H9 (cell line): ENCODE data around the gene CYP2R1. TPM values are rescaled to one million over a fixed set of nuclear protein-coding genes. Genes with fewer than 3 reads are reported as not detected.

ENCODE experiments used
- DNase-seq: peaks from one replicate; pipeline ENCODE4 v3.0.0-alpha.2; 2017
- H2AFZ ChIP-seq: one replicate; pipeline ENCODE4 v1.6.1; 2013; ENCODE audit warnings: mild to moderate bottlenecking, low read length, control low read depth, moderate library complexity
- H2AK5ac ChIP-seq: 2 replicates; pipeline ENCODE4 v1.6.1; 2013; ENCODE audit warnings: low read length, control low read depth, mixed read lengths; ENCODE audit not compliant: insufficient read length
- H2BK120ac ChIP-seq: one replicate; pipeline ENCODE4 v1.6.1; 2013; ENCODE audit warnings: low read depth, mild to moderate bottlenecking, low read length, control low read depth, inconsistent platforms; ENCODE audit not compliant: poor library complexity, severe bottlenecking
- H2BK12ac ChIP-seq: 2 replicates; pipeline ENCODE4 v1.6.1; 2013; ENCODE audit warnings: low read length, control low read depth, mixed read lengths, low read depth; ENCODE audit not compliant: insufficient read length
- H2BK15ac ChIP-seq: 2 replicates; pipeline ENCODE4 v1.6.1; 2013; ENCODE audit warnings: low read depth, low read length, control low read depth
- H2BK20ac ChIP-seq: one replicate; pipeline ENCODE4 v1.6.1; 2013; ENCODE audit warnings: low read depth, mild to moderate bottlenecking, low read length, control low read depth, inconsistent platforms; ENCODE audit not compliant: poor library complexity, severe bottlenecking
- H2BK5ac ChIP-seq: 2 replicates; pipeline ENCODE4 v1.6.1; 2013; ENCODE audit warnings: low read length, control low read depth, mixed read lengths; ENCODE audit not compliant: insufficient read length
- H3K14ac ChIP-seq: 2 replicates; pipeline ENCODE4 v1.6.1; 2013; ENCODE audit warnings: low read length, control low read depth; ENCODE audit not compliant: insufficient read depth
- H3K18ac ChIP-seq: 2 replicates; pipeline ENCODE4 v1.6.1; 2013; ENCODE audit warnings: low read depth, mild to moderate bottlenecking, mixed read lengths, low read length, control low read depth; ENCODE audit not compliant: insufficient read length
- H3K23ac ChIP-seq: 2 replicates; pipeline ENCODE4 v1.6.1; 2013; ENCODE audit warnings: low read length, control low read depth, mixed read lengths, low read depth; ENCODE audit not compliant: insufficient read length
- H3K23me2 ChIP-seq: 2 replicates; pipeline ENCODE4 v1.6.1; 2013; ENCODE audit warnings: low read depth, mild to moderate bottlenecking, mixed read lengths, low read length, control low read depth; ENCODE audit not compliant: insufficient read length, poor library complexity, severe bottlenecking
- H3K27ac ChIP-seq: 2 replicates; pipeline ENCODE4 v1.5.1; 2013; ENCODE audit warnings: low read length, control low read depth, mixed read lengths, low read depth; ENCODE audit not compliant: insufficient read length
- H3K27me3 ChIP-seq: 2 replicates; pipeline ENCODE4 v1.6.1; 2013; ENCODE audit warnings: low read length, control low read depth, inconsistent platforms; ENCODE audit not compliant: insufficient read depth
- H3K4ac ChIP-seq: 2 replicates; pipeline ENCODE4 v1.6.1; 2013; ENCODE audit warnings: low read depth, mild to moderate bottlenecking, control low read depth, inconsistent platforms, low read length, moderate library complexity
- H3K4me1 ChIP-seq: 2 replicates; pipeline ENCODE4 v1.6.1; 2013; ENCODE audit warnings: low read length, control low read depth, inconsistent platforms; ENCODE audit not compliant: insufficient read depth
- H3K4me2 ChIP-seq: 2 replicates; pipeline ENCODE4 v1.6.1; 2013; ENCODE audit warnings: low read length, control low read depth, mixed read lengths; ENCODE audit not compliant: insufficient read length, insufficient read depth
- H3K56ac ChIP-seq: 2 replicates; pipeline ENCODE4 v1.6.1; 2013; ENCODE audit warnings: low read depth, mild to moderate bottlenecking, mixed read lengths, low read length, control low read depth; ENCODE audit not compliant: insufficient read length
- H3K79me1 ChIP-seq: 2 replicates; pipeline ENCODE4 v1.6.1; 2013; ENCODE audit warnings: low read depth, mild to moderate bottlenecking, moderate library complexity, low read length, control low read depth, inconsistent platforms; ENCODE audit not compliant: insufficient read depth, poor library complexity, severe bottlenecking
- H3K79me2 ChIP-seq: 2 replicates; pipeline ENCODE4 v1.6.1; 2013; ENCODE audit warnings: low read length, control low read depth, inconsistent platforms; ENCODE audit not compliant: insufficient read depth
- H3K9ac ChIP-seq: 2 replicates; pipeline ENCODE4 v1.6.1; 2013; ENCODE audit warnings: low read length, control low read depth, mixed read lengths; ENCODE audit not compliant: insufficient read length; ENCODE audit errors: extremely low read depth
- H3K9me3 ChIP-seq: one replicate; pipeline ENCODE4 v1.6.1; 2013; ENCODE audit warnings: low read depth, low read length, inconsistent platforms; ENCODE audit not compliant: control insufficient read depth
- H3T11ph ChIP-seq: one replicate; pipeline ENCODE4 v1.6.1; 2013; ENCODE audit warnings: mild to moderate bottlenecking, low read length, control low read depth, inconsistent platforms
- H4K20me1 ChIP-seq: one replicate; pipeline ENCODE4 v1.6.1; 2013; ENCODE audit not compliant: control insufficient read depth, insufficient read length, insufficient read depth
- H4K5ac ChIP-seq: 2 replicates; pipeline ENCODE4 v1.6.1; 2013; ENCODE audit warnings: low read depth, mild to moderate bottlenecking, mixed read lengths, low read length, control low read depth; ENCODE audit not compliant: insufficient read length
- H4K8ac ChIP-seq: replicated peaks from 2 replicates; pipeline ENCODE4 v1.6.1; 2013; ENCODE audit warnings: low read length, control low read depth, mixed read lengths, low read depth; ENCODE audit not compliant: insufficient read length
- H4K91ac ChIP-seq: 2 replicates; pipeline ENCODE4 v1.6.1; 2013; ENCODE audit warnings: low read depth, mild to moderate bottlenecking, moderate library complexity, mixed read lengths, low read length, control low read depth; ENCODE audit not compliant: insufficient read length
- H3K27ac Mint-ChIP-seq, 3 experiments: 2 replicates in 2 of 3; 3 replicates in 1 of 3; pipeline ENCODE4 v1.8.0; 2020 to 2021; ENCODE audit warnings: mixed read lengths in 3 of 3, mild to moderate bottlenecking in 1 of 3, moderate library complexity in 1 of 3
- H3K27me3 Mint-ChIP-seq: 2 replicates; pipeline ENCODE4 v1.8.0; 2021; ENCODE audit warnings: low read depth, mild to moderate bottlenecking, moderate library complexity, mixed read lengths
- H3K36me3 Mint-ChIP-seq, 3 experiments: 2 replicates in 2 of 3; 3 replicates in 1 of 3; pipeline ENCODE4 v1.8.0; 2020 to 2021; ENCODE audit warnings: low read depth in 3 of 3, mixed read lengths in 3 of 3; ENCODE audit not compliant: insufficient read depth in 1 of 3
- H3K4me1 Mint-ChIP-seq, 2 experiments: 2 replicates each; pipeline ENCODE4 v1.8.0; 2020; ENCODE audit warnings: mixed read lengths in 2 of 2
- H3K4me3 Mint-ChIP-seq, 2 experiments: 2 replicates in 1 of 2; 3 replicates in 1 of 2; pipeline ENCODE4 v1.8.0; 2020 to 2021; ENCODE audit warnings: mild to moderate bottlenecking in 2 of 2, mixed read lengths in 2 of 2, moderate library complexity in 1 of 2
- H3K9me3 Mint-ChIP-seq, 2 experiments: 2 replicates in 1 of 2; 3 replicates in 1 of 2; pipeline ENCODE4 v1.8.0; 2020; ENCODE audit warnings: mild to moderate bottlenecking in 2 of 2, mixed read lengths in 2 of 2, moderate library complexity in 1 of 2
- CTCF ChIP-seq: fragments of 200-600 bp; sonication (generic); conservative IDR thresholded peaks from 3 replicates; pipeline ENCODE4 v1.8.0; 2021; ENCODE audit warnings: antibody characterized with exemption, mild to moderate bottlenecking
- WGBS: extraction: QIAGEN DNeasy Blood & Tissue Kit; methylation state at CpG from one replicate; pipeline ENCODE4 v1.1.7; 2013; ENCODE audit warnings: missing lambda C conversion rate, low lambda C conversion rate, mixed read lengths; ENCODE audit not compliant: insufficient read length; ENCODE audit errors: extremely low coverage; 5-methylcytosine and 5-hydroxymethylcytosine counted together
- total RNA-seq: library from RNA; stranded (reverse); gene quantifications from 2 replicates; pipeline ENCODE4 v1.2.1, GENCODE V29; 2021

The CYP2R1 gene
- total RNA-seq, 1 experiment from 2014 or later, result 10.3 TPM

- no peak overlapping the region for H3K18ac ChIP-seq
Measured at GRCh38 chr11:14881576-14882193, 10.3 kb downstream of the CYP2R1 start.

More at GRCh38 chr11:14881576-14882193, 10.3 kb downstream of the CYP2R1 start:
- Histone ChIP-seq H3K14ac (no peak overlapping the region), H4K20me1 (no peaks in the 10 kb centered on the region), H3K27me3 (no peaks in the 10 kb centered on the region), H3K9ac (no peak overlapping the region), H3K79me1 (no peaks in the 10 kb centered on the region), H3K4me2 (no peak overlapping the region), H2BK20ac (no peak overlapping the region), H4K91ac (no peak overlapping the region), H3K4ac (no peak overlapping the region), H2AK5ac (no peak overlapping the region), H4K5ac (no peak overlapping the region), H3K23me2 (no peaks in the 10 kb centered on the region), H3K23ac (no peak overlapping the region), H3K56ac (no peak overlapping the region), H3K9me3 (no peaks in the 10 kb centered on the region), H3K4me1 (no peaks in the 10 kb centered on the region), H3K27ac (no peak overlapping the region), H2BK15ac (no peak overlapping the region), H2BK12ac (no peak overlapping the region), H3T11ph (no peak overlapping the region), H3K79me2 (no peaks in the 10 kb centered on the region), H2BK120ac (no peak overlapping the region), H2AFZ (no peak overlapping the region), H2BK5ac (no peak overlapping the region), H4K8ac (no peak overlapping the region)
- no peak for DNase-seq
- no peak overlapping the region for H3K4me3 Mint-ChIP-seq
- no CpG with 5 or more reads among the region's 2 CpGs for WGBS
- no peaks in the 10 kb centered on the region for H3K4me1 Mint-ChIP-seq
- no peaks in the 10 kb centered on the region; a peak in 1 of 5 replicates for H3K9me3 Mint-ChIP-seq
- TF ChIP-seq CTCF, result no peak
- H3K27me3 Mint-ChIP-seq, result no peaks in the 10 kb centered on the region
- peaks cover 5 to 7% (median 7%) of the 10 kb centered on the region in 3 experiments; a peak in 5 of 7 replicates for H3K36me3 Mint-ChIP-seq
- H3K27ac Mint-ChIP-seq, result no peak overlapping the region
